Neural progenitor cell (in vitro differentiated cells): ENCODE measurements around the gene IER3.

ENCODE experiments used
- CTCF ChIP-seq: fragments of 200-600 bp; sonication (generic); IDR thresholded peaks from 2 replicates; pipeline ENCODE4 v1.5.1; 2017; ENCODE audit warnings: antibody characterized with exemption, mild to moderate bottlenecking
- EZH2 ChIP-seq: fragments of 200-600 bp; sonication (generic); IDR thresholded peaks from 2 replicates; pipeline ENCODE4 v1.6.1; 2017; ENCODE audit warnings: antibody characterized with exemption, mild to moderate bottlenecking, moderate library complexity

- TF ChIP-seq CTCF = no peak
- no peak for TF ChIP-seq EZH2
These were observed 2.5 kb downstream of the IER3 start for GRCh38 chr6:30741789-30742315.
